Glutamatergic neuron (in vitro differentiated cells): ENCODE results near the gene R3HDM2. TPM values are rescaled to one million over a fixed set of nuclear protein-coding genes. Genes with fewer than 3 reads are reported as not detected.

Experiments used
- DNase-seq: peaks from one replicate; pipeline ENCODE4 v3.0.0; 2022
- H3K27ac Mint-ChIP-seq: one replicate; pipeline ENCODE4 v1.8.0; 2020; ENCODE audit warnings: mild to moderate bottlenecking, mixed read lengths, inconsistent platforms; ENCODE audit not compliant: unreplicated experiment
- H3K27me3 Mint-ChIP-seq: one replicate; pipeline ENCODE4 v1.8.0; 2020; ENCODE audit warnings: mild to moderate bottlenecking, moderate library complexity, mixed read lengths, inconsistent platforms; ENCODE audit not compliant: unreplicated experiment
- H3K36me3 Mint-ChIP-seq: one replicate; pipeline ENCODE4 v1.8.0; 2020; ENCODE audit warnings: mild to moderate bottlenecking, mixed read lengths, inconsistent platforms; ENCODE audit not compliant: unreplicated experiment
- H3K4me1 Mint-ChIP-seq: one replicate; pipeline ENCODE4 v1.8.0; 2020; ENCODE audit warnings: mild to moderate bottlenecking, low read depth, mixed read lengths, inconsistent platforms; ENCODE audit not compliant: unreplicated experiment
- H3K4me3 Mint-ChIP-seq: one replicate; pipeline ENCODE4 v1.8.0; 2020; ENCODE audit warnings: mild to moderate bottlenecking, mixed read lengths, inconsistent platforms; ENCODE audit not compliant: unreplicated experiment
- H3K9me3 Mint-ChIP-seq: one replicate; pipeline ENCODE4 v1.8.0; 2020; ENCODE audit warnings: mild to moderate bottlenecking, moderate library complexity, mixed read lengths, inconsistent platforms; ENCODE audit not compliant: unreplicated experiment
- CTCF ChIP-seq: fragments of 200-600 bp; sonication (generic); IDR thresholded peaks from one replicate; pipeline ENCODE4 v1.5.0; 2021; ENCODE audit not compliant: partially characterized antibody, unreplicated experiment
- total RNA-seq: library from RNA; stranded (reverse); fragmentation: NEBNext Ultra II Directional; extraction: Animal tissue kit (Norgen Biotek cat#: 25700); gene quantifications from one replicate; pipeline ENCODE4 v1.2.1, GENCODE V29; 2021; ENCODE audit not compliant: unreplicated experiment

R3HDM2 gene
- total RNA-seq, 1 donor from 2014 or later = 106 TPM

DNA sequence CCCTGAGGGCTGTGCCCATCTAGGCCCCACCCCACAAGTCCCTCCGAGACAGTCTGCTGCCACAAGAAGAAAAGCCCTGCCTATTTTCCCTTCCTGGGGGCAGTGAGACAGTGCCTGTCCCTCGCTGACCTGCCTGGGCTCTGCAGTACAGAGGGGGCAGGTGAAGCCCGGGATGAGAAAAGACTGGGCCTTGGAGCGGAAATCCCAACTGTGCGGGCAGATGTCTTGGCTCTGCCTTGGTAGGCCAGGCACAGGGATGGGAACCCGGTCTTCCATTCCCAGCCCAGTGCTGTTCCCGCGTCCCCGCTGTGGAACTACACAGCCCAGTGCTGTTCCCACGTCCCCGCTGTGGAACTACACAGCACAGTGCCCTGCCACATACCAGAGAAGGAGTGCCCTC lies 227.1 kb downstream of the R3HDM2 start:
- no peak for TF ChIP-seq CTCF
- H3K27me3 Mint-ChIP-seq = peaks cover 7% of the 10 kb centered on the region
- peaks cover 2% of the 10 kb centered on the region for H3K9me3 Mint-ChIP-seq
- no peak overlapping the region for H3K27ac Mint-ChIP-seq
- H3K4me1 Mint-ChIP-seq = no peaks in the 10 kb centered on the region
- no peak for DNase-seq
- no peak overlapping the region for H3K4me3 Mint-ChIP-seq
- H3K36me3 Mint-ChIP-seq = peaks cover 5% of the 10 kb centered on the region

Other genes with a start within 250 kb of the R3HDM2 start
- 10.5 TPM for gene NXPH4, start 214.2 kb downstream of the R3HDM2 start, total RNA-seq
- 165 TPM for gene SHMT2, start 201.3 kb downstream of the R3HDM2 start, total RNA-seq
- 12.1 TPM for gene STAC3, start 179.9 kb downstream of the R3HDM2 start, total RNA-seq
- not detected for gene INHBC, start 3.7 kb upstream of the R3HDM2 start, total RNA-seq
- 18.0 TPM for gene INHBE, start 24.3 kb upstream of the R3HDM2 start, total RNA-seq
- 2.3 TPM for gene GLI1, start 28.7 kb upstream of the R3HDM2 start, total RNA-seq
- gene ARHGAP9, start 48.8 kb upstream of the R3HDM2 start, total RNA-seq = 52.0 TPM
- gene MARS1, start 57.0 kb upstream of the R3HDM2 start, total RNA-seq = 870 TPM
- 70.9 TPM for gene DDIT3, start 89.5 kb upstream of the R3HDM2 start, total RNA-seq
- 108 TPM for gene MBD6, start 91.8 kb upstream of the R3HDM2 start, total RNA-seq
- 484 TPM for gene DCTN2, start 116.1 kb upstream of the R3HDM2 start, total RNA-seq
- 314 TPM for gene KIF5A, start 119.0 kb upstream of the R3HDM2 start, total RNA-seq
- 27.5 TPM for gene PIP4K2C, start 160.1 kb upstream of the R3HDM2 start, total RNA-seq
- 99.6 TPM for gene DTX3, start 173.8 kb upstream of the R3HDM2 start, total RNA-seq
- gene ARHGEF25, start 180.4 kb upstream of the R3HDM2 start, total RNA-seq = 80.2 TPM
- 83.9 TPM for gene B4GALNT1, start 202.2 kb upstream of the R3HDM2 start, total RNA-seq